ENCODE data around the gene TLN1. TPM values are rescaled to one million over a fixed set of nuclear protein-coding genes. Genes with fewer than 3 reads are reported as not detected.

TLN1 gene
- total RNA-seq, 1 donor from 2014 or later: 245 TPM

DNA sequence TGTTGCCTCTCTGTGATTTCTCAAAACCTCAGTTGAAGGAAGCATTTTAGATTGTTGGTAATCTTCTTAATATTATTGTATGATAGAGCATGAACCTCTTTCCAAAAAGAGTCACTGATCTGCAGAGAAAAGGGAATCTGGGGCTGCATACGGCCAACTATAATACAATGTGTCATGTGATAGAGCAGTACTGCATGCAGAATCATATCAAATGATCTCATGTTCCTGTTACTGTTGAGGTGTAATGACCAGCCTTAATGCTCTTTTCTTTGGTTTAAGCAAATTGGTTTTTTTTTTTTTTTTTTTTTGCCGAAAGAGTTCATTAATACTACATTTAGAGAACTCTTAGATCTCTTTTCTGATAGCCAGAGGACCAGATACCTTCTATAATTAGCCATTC is 35.0 kb upstream of the TLN1 start:
- H3K27me3 ChIP-seq (ENCODE audit: control insufficient read depth, insufficient read depth, low read length): no peaks in the 10 kb centered on the region
- TF ChIP-seq, protein P1, sequence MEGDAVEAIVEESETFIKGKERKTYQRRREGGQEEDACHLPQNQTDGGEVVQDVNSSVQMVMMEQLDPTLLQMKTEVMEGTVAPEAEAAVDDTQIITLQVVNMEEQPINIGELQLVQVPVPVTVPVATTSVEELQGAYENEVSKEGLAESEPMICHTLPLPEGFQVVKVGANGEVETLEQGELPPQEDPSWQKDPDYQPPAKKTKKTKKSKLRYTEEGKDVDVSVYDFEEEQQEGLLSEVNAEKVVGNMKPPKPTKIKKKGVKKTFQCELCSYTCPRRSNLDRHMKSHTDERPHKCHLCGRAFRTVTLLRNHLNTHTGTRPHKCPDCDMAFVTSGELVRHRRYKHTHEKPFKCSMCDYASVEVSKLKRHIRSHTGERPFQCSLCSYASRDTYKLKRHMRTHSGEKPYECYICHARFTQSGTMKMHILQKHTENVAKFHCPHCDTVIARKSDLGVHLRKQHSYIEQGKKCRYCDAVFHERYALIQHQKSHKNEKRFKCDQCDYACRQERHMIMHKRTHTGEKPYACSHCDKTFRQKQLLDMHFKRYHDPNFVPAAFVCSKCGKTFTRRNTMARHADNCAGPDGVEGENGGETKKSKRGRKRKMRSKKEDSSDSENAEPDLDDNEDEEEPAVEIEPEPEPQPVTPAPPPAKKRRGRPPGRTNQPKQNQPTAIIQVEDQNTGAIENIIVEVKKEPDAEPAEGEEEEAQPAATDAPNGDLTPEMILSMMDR (IDR thresholded peaks at IDR 0.05; ENCODE audit: insufficient read depth, low read length, poor library complexity, severe bottlenecking): no peak
- no peaks in the 10 kb centered on the region for H3K36me3 ChIP-seq (ENCODE audit: control insufficient read depth, insufficient read depth, low read length)
- DNase-seq (ENCODE audit: low read depth): no peak
- no peak overlapping the region for H3K4me3 ChIP-seq (ENCODE audit: low read depth, low read length)

DNA sequence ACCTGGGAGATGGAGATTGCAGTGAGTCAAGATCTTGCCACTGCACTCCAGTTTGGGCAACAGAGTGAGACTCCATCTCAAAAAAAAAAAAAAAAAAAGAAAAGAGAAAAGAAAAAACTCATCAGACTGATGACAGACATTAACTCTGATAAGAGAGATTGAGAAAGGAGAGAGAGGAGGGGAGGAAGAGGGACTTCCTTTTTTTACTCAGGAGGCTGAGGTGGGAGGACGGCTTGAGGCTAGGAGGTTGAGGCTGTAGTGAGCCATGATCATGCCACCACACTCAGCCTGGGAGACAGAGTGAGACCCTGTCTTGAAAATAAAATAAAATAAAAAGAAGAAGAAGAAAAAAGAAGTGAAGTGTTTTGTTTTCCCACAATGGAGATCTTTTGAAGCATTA is 31.8 kb upstream of the TLN1 start:
- no peak overlapping the region for H3K4me3 ChIP-seq (ENCODE audit: low read depth, low read length)
- no peak for DNase-seq (ENCODE audit: low read depth)
- H3K36me3 ChIP-seq (ENCODE audit: control insufficient read depth, insufficient read depth, low read length): no peaks in the 10 kb centered on the region
- no peaks in the 10 kb centered on the region for H3K27me3 ChIP-seq (ENCODE audit: control insufficient read depth, insufficient read depth, low read length)
- TF ChIP-seq, protein P1 (IDR thresholded peaks at IDR 0.05; ENCODE audit: insufficient read depth, low read length, poor library complexity, severe bottlenecking): no peak

DNA sequence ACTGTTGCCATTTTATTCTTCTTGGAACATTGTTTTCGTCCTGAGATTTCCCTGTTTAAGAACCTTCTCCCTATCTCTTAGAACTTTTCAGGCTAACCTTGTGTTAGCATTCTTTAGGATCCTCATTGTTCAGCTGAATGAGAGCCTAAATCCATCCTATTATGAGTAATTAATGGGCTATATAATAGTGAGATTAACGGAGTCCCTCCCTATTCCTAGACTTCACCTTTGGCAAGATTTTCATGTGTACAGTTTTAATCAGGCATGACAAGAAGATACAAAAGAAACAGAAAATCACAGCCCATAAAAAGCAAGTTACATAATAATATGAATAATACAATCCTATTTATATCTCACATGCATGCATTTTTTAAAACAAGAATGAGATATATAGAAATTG is 31.2 kb upstream of the TLN1 start:
- H3K36me3 ChIP-seq (ENCODE audit: control insufficient read depth, insufficient read depth, low read length): no peaks in the 10 kb centered on the region
- TF ChIP-seq, protein P1 (IDR thresholded peaks at IDR 0.05; ENCODE audit: insufficient read depth, low read length, poor library complexity, severe bottlenecking): no peak
- DNase-seq (ENCODE audit: low read depth): no peak
- no peak overlapping the region for H3K4me3 ChIP-seq (ENCODE audit: low read depth, low read length)
- no peaks in the 10 kb centered on the region for H3K27me3 ChIP-seq (ENCODE audit: control insufficient read depth, insufficient read depth, low read length)

DNA sequence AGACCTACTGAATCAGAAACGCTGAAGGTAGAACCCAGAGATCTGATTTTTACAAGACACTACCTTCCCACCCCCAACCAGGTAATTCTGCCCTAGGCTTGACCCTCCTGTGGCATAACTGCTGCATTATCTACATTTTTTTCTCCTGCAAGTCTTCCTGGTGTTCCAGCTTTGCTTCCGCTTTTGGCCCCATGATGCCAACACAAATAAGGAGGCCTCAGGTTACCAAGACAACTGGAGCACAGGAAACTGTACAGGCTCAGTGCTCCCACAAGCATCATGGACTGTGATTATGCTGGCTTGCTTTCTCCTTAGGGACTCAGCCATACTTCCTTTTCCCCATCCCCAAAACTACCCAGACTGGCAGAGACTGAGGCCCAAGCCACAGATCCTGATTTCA is 28.7 kb upstream of the TLN1 start:
- Histone ChIP-seq H3K27me3 (ENCODE audit: control insufficient read depth, insufficient read depth, low read length) (no peaks in the 10 kb centered on the region), H3K36me3 (ENCODE audit: control insufficient read depth, insufficient read depth, low read length) (no peaks in the 10 kb centered on the region), H3K4me3 (ENCODE audit: low read depth, low read length) (no peak overlapping the region)
- TF ChIP-seq, protein P1 (IDR thresholded peaks at IDR 0.05; ENCODE audit: insufficient read depth, low read length, poor library complexity, severe bottlenecking): no peak
- no peak for DNase-seq (ENCODE audit: low read depth)

DNA sequence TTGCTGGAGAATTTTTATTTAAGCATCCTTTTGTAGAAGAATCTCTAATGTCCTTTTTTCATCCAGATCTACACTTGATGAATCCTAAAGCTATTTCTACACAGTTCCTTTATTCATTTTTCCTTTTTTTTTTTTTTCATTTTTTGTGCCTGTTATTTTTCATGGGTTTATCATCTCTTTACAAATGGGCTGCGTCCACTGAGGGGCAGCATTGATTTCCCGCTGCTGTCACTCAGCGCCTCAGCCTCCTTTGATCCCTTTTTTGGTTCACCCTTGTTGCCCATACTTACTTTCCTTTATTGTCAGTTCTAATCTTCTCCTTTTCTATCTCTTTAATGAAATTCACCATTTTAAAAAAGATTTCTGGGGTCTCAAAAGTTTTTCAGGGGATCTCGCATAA is 27.8 kb upstream of the TLN1 start:
- H3K27me3 ChIP-seq (ENCODE audit: control insufficient read depth, insufficient read depth, low read length): no peaks in the 10 kb centered on the region
- no peak for DNase-seq (ENCODE audit: low read depth)
- H3K4me3 ChIP-seq (ENCODE audit: low read depth, low read length): no peak overlapping the region
- TF ChIP-seq, protein P1 (IDR thresholded peaks at IDR 0.05; ENCODE audit: insufficient read depth, low read length, poor library complexity, severe bottlenecking): no peak
- no peaks in the 10 kb centered on the region for H3K36me3 ChIP-seq (ENCODE audit: control insufficient read depth, insufficient read depth, low read length)

DNA sequence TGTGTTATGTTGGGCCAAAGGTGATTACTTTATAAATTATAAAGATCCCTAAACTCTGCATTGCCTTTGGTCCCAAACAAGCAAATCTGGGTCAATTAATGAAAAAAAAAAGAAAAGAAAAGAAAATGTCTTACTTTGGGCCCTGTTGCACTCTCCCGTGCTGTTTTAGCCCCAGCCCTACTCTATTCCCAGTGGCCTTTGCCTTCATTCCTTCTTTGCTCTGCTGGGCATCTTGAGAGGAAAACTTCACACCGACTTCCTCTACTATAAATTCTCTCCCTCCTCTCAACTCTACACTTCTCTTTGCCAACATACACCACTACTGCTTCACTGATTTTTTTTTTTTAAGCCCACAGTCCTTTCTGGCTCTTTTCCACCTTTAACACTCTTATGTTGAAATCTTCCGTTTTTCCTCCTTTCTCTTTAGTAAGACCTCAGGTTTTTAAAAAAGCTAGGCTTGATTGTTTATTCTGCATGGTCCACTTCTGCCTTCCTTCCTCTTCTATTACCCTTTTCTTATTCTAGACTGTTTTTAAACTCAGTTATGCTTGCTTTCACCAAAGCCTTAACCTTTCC is 26.6 kb upstream of the TLN1 start:
- DNase-seq (ENCODE audit: low read depth): no peak
- H3K27me3 ChIP-seq (ENCODE audit: control insufficient read depth, insufficient read depth, low read length): no peaks in the 10 kb centered on the region
- TF ChIP-seq, protein P1 (IDR thresholded peaks at IDR 0.05; ENCODE audit: insufficient read depth, low read length, poor library complexity, severe bottlenecking): no peak
- H3K36me3 ChIP-seq (ENCODE audit: control insufficient read depth, insufficient read depth, low read length): no peaks in the 10 kb centered on the region
- no peak overlapping the region for H3K4me3 ChIP-seq (ENCODE audit: low read depth, low read length)
